HUES64 (cell line): Measurements from ENCODE around the gene LRRC9.
"Not testable (repeated sequence)": the region's sequence is repeated elsewhere in the genome, so short reads cannot be mapped to it uniquely, and the experiment has no call there.

Source experiments
- H3K27ac ChIP-seq: 2 replicates; pipeline ENCODE4 v1.7.0; 2013; ENCODE audit warnings: low read depth, low read length, inconsistent platforms
- H3K27me3 ChIP-seq: 2 replicates; pipeline ENCODE4 v1.6.1; 2013; ENCODE audit warnings: mild to moderate bottlenecking, low read length; ENCODE audit not compliant: insufficient read depth
- H3K36me3 ChIP-seq: 2 replicates; pipeline ENCODE4 v1.6.1; 2013; ENCODE audit warnings: mild to moderate bottlenecking, low read length; ENCODE audit not compliant: insufficient read depth
- H3K4me1 ChIP-seq: 2 replicates; pipeline ENCODE4 v1.6.1; 2013; ENCODE audit warnings: mild to moderate bottlenecking, low read length, moderate library complexity; ENCODE audit not compliant: insufficient read depth
- H3K4me3 ChIP-seq: 2 replicates; pipeline ENCODE4 v1.5.1; 2013; ENCODE audit warnings: mild to moderate bottlenecking, low read length, moderate library complexity
- H3K9ac ChIP-seq: 2 replicates; pipeline ENCODE4 v1.6.1; 2013; ENCODE audit warnings: mild to moderate bottlenecking, low read depth, low read length
- H3K9me3 ChIP-seq: 2 replicates; pipeline ENCODE4 v1.6.1; 2013; ENCODE audit warnings: low read depth, low read length; ENCODE audit not compliant: insufficient read depth
- WGBS: fragments of 150-250, 120-280 bp; methylation state at CpG from one replicate; pipeline ENCODE4 v1.1.7; 2013; ENCODE audit warnings: missing lambda C conversion rate; 5-methylcytosine and 5-hydroxymethylcytosine counted together

LRRC9 gene

DNA sequence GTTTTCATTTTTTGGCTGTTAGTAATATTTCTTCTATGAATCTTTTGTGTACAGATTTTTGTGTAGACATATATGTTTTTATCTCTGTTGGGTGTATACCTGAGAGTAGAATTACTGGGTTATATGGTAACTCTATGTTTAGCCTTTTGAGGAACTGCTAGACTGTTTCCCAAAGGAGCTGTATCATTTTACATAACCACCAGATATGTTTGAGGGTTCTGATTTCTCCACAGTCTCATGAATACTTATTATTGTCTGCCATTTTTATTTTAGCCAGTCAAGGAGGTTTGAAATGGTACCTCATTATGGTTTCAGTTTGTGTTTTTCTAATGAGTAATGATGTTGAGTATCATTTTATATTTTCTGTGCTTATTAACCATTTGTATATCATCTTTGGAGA is 173.7 kb downstream of the LRRC9 start:
- H3K9me3 ChIP-seq = no peaks in the 10 kb centered on the region
- peak overlapping the region; percentile 6; the same call in 1 of the 2 replicates for H3K9ac ChIP-seq
- H3K36me3 ChIP-seq = peaks cover 14% of the 10 kb centered on the region
- H3K4me3 ChIP-seq = peak overlapping the region; percentile 83
- no peak overlapping the region for H3K27ac ChIP-seq
- no peaks in the 10 kb centered on the region for H3K27me3 ChIP-seq
- H3K4me1 ChIP-seq = peaks cover 27% of the 10 kb centered on the region

DNA sequence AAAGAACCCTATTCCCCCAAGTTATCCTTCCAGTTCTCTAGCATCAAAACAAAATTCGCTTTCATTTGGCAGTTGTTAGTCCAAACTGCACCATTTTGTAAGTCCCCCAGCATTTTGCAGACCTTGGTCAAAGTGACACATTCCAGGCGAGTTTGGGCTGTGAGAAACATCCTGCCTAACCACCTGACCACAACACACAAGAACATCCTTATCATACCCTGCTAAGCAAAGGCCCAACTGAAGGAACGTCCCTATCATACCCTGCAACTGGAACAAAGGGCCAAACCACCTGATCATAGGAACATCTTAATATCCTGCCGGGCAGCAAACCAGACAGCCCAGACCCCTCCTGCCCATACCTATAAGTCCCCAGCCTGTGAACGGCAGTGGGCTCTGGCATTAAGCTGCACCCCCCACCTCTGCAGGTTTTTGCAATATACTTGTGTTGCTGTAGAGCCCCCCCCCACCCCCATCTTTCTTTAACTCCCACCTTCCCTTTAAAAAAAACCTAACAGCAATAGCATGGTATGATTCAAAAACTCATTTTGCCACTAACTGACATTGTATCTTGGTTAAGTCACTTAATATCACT is 174.5 kb downstream of the LRRC9 start:
- H3K4me3 ChIP-seq = peak overlapping the region; percentile 83
- H3K9ac ChIP-seq = no peak overlapping the region

GRCh38 chr14:60095231-60095630 is 175.3 kb downstream of the LRRC9 start:
- no peaks in the 10 kb centered on the region for H3K9me3 ChIP-seq
- H3K4me3 ChIP-seq = peak overlapping the region; percentile 19; the same call in 1 of the 2 replicates
- peaks cover 27% of the 10 kb centered on the region for H3K4me1 ChIP-seq
- H3K27ac ChIP-seq = no peak overlapping the region
- no peak overlapping the region for H3K9ac ChIP-seq
- peaks cover 14% of the 10 kb centered on the region for H3K36me3 ChIP-seq
- no peaks in the 10 kb centered on the region for H3K27me3 ChIP-seq

More for the DNA sequence above, 174.5 kb downstream of the LRRC9 start:
- H3K36me3 ChIP-seq = peaks cover 14% of the 10 kb centered on the region
- H3K9me3 ChIP-seq = no peaks in the 10 kb centered on the region
- 26% methylated on average over 5 of the region's 5 CpGs for WGBS
- peaks cover 27% of the 10 kb centered on the region for H3K4me1 ChIP-seq
- H3K27ac ChIP-seq = no peak overlapping the region
- H3K27me3 ChIP-seq = no peaks in the 10 kb centered on the region

GRCh38 chr14:60095781-60096450 is 176.0 kb downstream of the LRRC9 start:
- WGBS = 90% methylated on average over 3 of the region's 3 CpGs
- Histone ChIP-seq H3K4me3 (no peak overlapping the region), H3K9ac (no peak overlapping the region), H3K4me1 (peaks cover 27% of the 10 kb centered on the region), H3K36me3 (peaks cover 14% of the 10 kb centered on the region), H3K27ac (no peak overlapping the region), H3K9me3 (no peaks in the 10 kb centered on the region), H3K27me3 (no peaks in the 10 kb centered on the region)

DNA sequence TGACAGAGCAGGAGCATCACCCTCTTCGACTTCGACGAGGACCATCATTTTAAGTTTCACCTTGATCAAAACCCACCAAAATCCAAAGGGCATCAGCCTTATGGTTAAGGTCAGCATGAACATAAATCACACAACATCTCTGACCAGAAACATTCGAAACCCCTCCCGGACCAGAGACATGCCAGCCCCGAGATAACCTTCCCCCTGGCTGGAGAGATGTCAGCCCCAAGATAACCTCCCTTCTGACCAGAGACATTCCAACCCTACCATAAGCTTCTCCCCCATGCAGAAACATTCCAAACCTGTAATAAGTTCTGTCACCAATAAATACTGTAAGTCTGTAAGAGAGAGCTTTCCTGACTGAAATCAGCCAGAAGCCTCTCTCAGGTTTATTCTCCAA is 178.0 kb downstream of the LRRC9 start:
- peaks cover 34% of the 10 kb centered on the region for H3K4me1 ChIP-seq
- peaks cover 14% of the 10 kb centered on the region for H3K36me3 ChIP-seq
- no peaks in the 10 kb centered on the region for H3K27me3 ChIP-seq
- no peaks in the 10 kb centered on the region for H3K9me3 ChIP-seq
- WGBS = 93% methylated on average over 6 of the region's 6 CpGs
- no peak overlapping the region for H3K4me3 ChIP-seq
- H3K9ac ChIP-seq = no peak overlapping the region
- no peak overlapping the region for H3K27ac ChIP-seq

- H3K36me3 ChIP-seq = peaks cover 14% of the 10 kb centered on the region
- H3K4me1 ChIP-seq = peaks cover 16% of the 10 kb centered on the region
- WGBS = 98% methylated on average over 7 of the region's 7 CpGs
- H3K9ac ChIP-seq, H3K27ac ChIP-seq, H3K9me3 ChIP-seq, H3K4me3 ChIP-seq, H3K27me3 ChIP-seq: not testable (repeated sequence)
Measured at GRCh38 chr14:60099855-60100254, 179.9 kb downstream of the LRRC9 start.

- Histone ChIP-seq H3K27ac (no peak overlapping the region), H3K27me3 (no peaks in the 10 kb centered on the region), H3K9ac (no peak overlapping the region), H3K36me3 (peaks cover 14% of the 10 kb centered on the region), H3K9me3 (no peaks in the 10 kb centered on the region), H3K4me3 (no peak overlapping the region), H3K4me1 (peaks cover 6% of the 10 kb centered on the region; the same call in 1 of the 2 replicates)
- no CpG with 5 or more reads among the region's 1 CpG for WGBS
Measured at GRCh38 chr14:60101786-60102185, 181.8 kb downstream of the LRRC9 start.

DNA sequence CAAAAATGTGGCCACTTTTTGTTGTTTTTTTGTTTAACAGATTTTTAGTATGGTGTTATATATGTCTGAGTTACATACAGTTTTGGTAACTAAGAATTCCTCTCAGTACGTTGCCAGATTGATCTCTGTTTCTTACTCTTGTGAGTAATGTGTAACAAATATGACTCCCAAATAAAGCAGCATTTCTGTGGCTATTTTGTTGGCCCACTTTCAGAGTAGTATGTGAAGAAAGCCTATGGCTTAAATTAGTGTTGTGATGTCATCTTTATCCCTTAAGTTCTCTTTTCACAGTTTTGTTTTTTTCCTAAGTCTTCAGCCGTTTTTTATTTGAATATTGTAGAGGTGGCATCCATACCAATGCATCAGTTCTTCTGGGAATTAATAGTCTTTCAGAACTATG is 182.4 kb downstream of the LRRC9 start:
- Histone ChIP-seq H3K27me3 (no peaks in the 10 kb centered on the region), H3K9ac (no peak overlapping the region), H3K9me3 (no peaks in the 10 kb centered on the region), H3K36me3 (peaks cover 9% of the 10 kb centered on the region), H3K4me1 (peaks cover 6% of the 10 kb centered on the region; the same call in 1 of the 2 replicates), H3K4me3 (no peak overlapping the region), H3K27ac (no peak overlapping the region)
- WGBS = 79% methylated on average over 1 of the region's 2 CpGs

DNA sequence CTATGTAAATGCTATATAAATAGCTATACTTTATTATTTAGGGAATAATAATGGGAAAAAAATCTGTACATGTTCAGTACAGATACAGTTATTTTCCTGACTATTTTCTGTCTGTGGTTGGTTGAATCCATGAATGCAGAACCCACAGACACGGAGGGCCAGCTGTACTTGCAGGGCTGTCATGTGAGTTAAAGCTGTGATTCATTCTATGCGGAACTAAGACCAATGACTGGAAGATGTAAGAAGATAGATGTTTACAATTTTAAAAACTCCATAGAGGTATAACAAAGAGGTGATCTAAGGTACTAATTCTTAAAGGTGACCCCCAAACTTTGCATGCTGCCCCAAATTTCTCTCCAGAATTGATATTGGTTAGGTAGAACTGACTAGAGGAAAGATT is 186.4 kb downstream of the LRRC9 start:
- H3K9me3 ChIP-seq = no peaks in the 10 kb centered on the region
- H3K27ac ChIP-seq = no peak overlapping the region
- no peak overlapping the region for H3K9ac ChIP-seq
- H3K36me3 ChIP-seq = peaks cover 25% of the 10 kb centered on the region
- no peaks in the 10 kb centered on the region for H3K27me3 ChIP-seq
- H3K4me3 ChIP-seq = no peak overlapping the region
- peaks cover 6% of the 10 kb centered on the region; the same call in 1 of the 2 replicates for H3K4me1 ChIP-seq
- 85% methylated on average over 2 of the region's 2 CpGs for WGBS

- Histone ChIP-seq H3K27ac (no peak overlapping the region), H3K9me3 (no peaks in the 10 kb centered on the region), H3K4me1 (peaks cover 4% of the 10 kb centered on the region; the same call in 1 of the 2 replicates), H3K9ac (no peak overlapping the region), H3K27me3 (no peaks in the 10 kb centered on the region), H3K36me3 (peaks cover 30% of the 10 kb centered on the region), H3K4me3 (no peak overlapping the region)
- WGBS = 88% methylated on average over 4 of the region's 4 CpGs
Measured at GRCh38 chr14:60107477-60107876, 187.5 kb downstream of the LRRC9 start.

- WGBS = no CpG with 5 or more reads among the region's 2 CpGs
- Histone ChIP-seq H3K4me3 (no peak overlapping the region), H3K9me3 (no peaks in the 10 kb centered on the region), H3K36me3 (peaks cover 52% of the 10 kb centered on the region), H3K27ac (no peak overlapping the region), H3K27me3 (no peaks in the 10 kb centered on the region), H3K9ac (no peak overlapping the region), H3K4me1 (no peaks in the 10 kb centered on the region)
Measured at GRCh38 chr14:60111732-60112131, 191.8 kb downstream of the LRRC9 start.
